Astrocyte (in vitro differentiated cells and primary cell): Measurements from ENCODE around the gene SMOC2.

Experiments
- CTCF ChIP-seq: IDR thresholded peaks from 2 replicates; pipeline ENCODE4 v1.5.1; 2011; ENCODE audit warnings: low read depth, mild to moderate bottlenecking, inconsistent platforms, low read length, moderate library complexity; ENCODE audit not compliant: insufficient read depth
- EZH2 ChIP-seq: IDR thresholded peaks from 2 replicates; pipeline ENCODE4 v1.6.1; 2012; ENCODE audit warnings: mild to moderate bottlenecking, low read length, inconsistent platforms; ENCODE audit not compliant: insufficient read depth

GRCh38 chr6:168574699-168575195, 133.8 kb downstream of the SMOC2 start:
- TF ChIP-seq CTCF (no peak), EZH2 (no peak)
